HT1080 (cell line): Measurements from ENCODE around the gene LRP1. TPM values are rescaled to one million over a fixed set of nuclear protein-coding genes. Genes with fewer than 3 reads are reported as not detected.

Experiments
- DNase-seq: peaks from one replicate; pipeline ENCODE4 v3.0.0-alpha.2; 2015; ENCODE audit warnings: low read depth
- total RNA-seq: library from RNA; depleted of rRNA; stranded (reverse); fragments of >200 nt; shearing (Covaris generic); gene quantifications from 2 replicates; pipeline ENCODE4 v1.2.3, GENCODE V29; 2014

The LRP1 gene
- total RNA-seq, 1 experiment from 2014 or later, result 14.8 TPM

DNA sequence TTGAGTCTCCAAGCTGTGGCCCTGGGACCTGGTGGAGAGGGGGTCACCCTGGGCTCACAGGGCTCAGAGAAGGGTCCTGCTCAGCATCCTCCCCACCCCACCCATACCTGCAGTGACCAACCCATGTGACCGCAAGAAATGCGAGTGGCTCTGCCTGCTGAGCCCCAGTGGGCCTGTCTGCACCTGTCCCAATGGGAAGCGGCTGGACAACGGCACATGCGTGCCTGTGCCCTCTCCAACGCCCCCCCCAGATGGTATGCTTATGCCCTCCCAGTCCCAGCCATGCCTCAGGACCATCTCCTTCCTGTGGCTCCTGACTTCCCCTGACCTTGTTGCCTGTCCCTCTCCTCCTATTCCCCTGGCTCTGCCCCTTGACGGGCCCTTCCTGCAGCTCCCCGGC is 81.6 kb downstream of the LRP1 start:
- DNase-seq, result no peak

DNA sequence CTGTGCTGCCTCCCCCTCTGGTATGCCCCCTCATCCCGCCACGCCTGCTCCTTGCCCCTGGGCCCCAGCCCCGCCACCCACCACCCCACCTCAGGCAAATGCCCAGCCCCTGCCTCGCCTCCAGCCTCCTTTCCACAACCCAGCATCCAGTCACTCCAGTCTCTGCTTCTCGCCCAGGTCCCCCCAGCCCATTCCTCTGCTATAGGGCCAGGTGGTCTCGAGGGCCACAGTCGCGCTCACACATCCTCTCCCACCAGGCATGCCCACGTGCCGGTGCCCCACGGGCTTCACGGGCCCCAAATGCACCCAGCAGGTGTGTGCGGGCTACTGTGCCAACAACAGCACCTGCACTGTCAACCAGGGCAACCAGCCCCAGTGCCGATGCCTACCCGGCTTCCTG is 82.2 kb downstream of the LRP1 start:
- no peak for DNase-seq

DNA sequence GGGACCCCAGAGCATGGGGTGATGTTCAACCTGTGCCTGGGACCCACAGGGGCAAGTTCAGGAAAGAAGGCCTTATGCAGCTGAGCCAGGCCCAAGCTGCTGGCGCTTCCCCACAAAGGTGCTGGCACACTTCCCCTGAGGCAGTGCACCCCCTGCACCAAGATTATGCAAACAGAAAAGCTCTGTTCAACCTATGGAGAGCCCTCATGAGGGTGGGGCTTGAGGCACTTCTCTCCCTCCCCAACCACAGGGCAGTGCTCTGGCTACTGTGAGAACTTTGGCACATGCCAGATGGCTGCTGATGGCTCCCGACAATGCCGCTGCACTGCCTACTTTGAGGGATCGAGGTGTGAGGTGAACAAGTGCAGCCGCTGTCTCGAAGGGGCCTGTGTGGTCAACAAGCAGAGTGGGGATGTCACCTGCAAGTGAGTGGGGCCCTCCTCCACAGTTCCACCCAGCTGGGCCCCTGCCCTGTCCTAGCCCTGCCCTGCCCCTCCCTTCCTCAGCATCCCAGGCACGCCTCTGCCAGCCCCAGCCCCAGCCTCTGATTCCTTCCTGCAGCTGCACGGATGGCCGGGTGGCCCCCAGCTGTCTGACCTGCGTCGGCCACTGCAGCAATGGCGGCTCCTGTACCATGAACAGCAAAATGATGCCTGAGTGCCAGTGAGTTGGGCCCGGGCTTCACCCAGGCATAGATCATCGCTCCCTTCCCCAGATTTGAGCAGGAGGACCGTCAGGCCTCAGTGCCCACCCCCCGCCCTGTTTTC is 82.8 kb downstream of the LRP1 start:
- DNase-seq, result no peak

DNA sequence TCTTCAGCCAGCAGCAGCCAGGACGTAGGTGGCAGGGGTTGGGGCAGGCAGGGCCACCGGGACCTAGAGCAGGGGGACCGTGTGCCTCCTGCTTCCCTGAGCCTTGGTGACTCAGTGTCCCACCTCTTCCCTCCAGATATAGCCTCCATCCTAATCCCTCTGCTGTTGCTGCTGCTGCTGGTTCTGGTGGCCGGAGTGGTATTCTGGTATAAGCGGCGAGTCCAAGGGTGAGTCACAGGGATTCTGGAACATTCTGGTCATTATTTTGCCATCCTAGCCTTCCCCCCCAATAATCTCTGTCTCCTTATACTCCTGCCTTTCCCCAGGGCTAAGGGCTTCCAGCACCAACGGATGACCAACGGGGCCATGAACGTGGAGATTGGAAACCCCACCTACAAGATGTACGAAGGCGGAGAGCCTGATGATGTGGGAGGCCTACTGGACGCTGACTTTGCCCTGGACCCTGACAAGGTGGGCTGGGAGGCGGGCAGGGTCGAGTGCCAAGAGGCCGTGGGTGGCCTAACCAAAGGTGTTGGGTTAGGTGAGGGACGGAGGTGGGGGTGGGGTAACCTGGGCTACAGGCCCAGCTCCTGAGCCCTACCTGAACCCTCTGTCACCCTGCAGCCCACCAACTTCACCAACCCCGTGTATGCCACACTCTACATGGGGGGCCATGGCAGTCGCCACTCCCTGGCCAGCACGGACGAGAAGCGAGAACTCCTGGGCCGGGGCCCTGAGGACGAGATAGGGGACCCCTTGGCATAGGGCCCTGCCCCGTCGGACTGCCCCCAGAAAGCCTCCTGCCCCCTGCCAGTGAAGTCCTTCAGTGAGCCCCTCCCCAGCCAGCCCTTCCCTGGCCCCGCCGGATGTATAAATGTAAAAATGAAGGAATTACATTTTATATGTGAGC is 83.8 kb downstream of the LRP1 start:
- DNase-seq, result no peak

DNA sequence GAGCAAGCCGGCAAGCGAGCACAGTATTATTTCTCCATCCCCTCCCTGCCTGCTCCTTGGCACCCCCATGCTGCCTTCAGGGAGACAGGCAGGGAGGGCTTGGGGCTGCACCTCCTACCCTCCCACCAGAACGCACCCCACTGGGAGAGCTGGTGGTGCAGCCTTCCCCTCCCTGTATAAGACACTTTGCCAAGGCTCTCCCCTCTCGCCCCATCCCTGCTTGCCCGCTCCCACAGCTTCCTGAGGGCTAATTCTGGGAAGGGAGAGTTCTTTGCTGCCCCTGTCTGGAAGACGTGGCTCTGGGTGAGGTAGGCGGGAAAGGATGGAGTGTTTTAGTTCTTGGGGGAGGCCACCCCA is 84.4 kb downstream of the LRP1 start:
- DNase-seq, result no peak

DNA sequence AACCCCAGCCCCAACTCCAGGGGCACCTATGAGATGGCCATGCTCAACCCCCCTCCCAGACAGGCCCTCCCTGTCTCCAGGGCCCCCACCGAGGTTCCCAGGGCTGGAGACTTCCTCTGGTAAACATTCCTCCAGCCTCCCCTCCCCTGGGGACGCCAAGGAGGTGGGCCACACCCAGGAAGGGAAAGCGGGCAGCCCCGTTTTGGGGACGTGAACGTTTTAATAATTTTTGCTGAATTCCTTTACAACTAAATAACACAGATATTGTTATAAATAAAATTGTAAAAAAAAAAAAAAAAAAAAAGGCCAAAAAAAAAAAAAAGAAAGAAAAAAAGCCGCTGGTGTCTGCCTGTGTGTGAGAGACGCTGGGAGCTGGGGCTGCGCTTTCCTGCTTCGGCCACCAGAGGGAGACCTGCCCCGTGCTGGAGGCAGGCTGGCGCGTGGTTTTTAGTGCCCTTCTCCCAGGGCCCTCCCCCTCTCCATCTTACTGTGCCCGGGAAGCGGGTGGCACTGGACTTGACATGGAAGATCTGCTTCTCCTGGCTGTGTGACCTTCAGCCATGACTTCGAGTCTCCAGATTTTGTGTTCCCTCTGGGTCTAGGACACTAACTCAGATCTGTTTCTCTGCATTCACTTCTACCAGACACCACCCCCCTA is 84.9 kb downstream of the LRP1 start:
- DNase-seq, result peak; percentile 90

DNA sequence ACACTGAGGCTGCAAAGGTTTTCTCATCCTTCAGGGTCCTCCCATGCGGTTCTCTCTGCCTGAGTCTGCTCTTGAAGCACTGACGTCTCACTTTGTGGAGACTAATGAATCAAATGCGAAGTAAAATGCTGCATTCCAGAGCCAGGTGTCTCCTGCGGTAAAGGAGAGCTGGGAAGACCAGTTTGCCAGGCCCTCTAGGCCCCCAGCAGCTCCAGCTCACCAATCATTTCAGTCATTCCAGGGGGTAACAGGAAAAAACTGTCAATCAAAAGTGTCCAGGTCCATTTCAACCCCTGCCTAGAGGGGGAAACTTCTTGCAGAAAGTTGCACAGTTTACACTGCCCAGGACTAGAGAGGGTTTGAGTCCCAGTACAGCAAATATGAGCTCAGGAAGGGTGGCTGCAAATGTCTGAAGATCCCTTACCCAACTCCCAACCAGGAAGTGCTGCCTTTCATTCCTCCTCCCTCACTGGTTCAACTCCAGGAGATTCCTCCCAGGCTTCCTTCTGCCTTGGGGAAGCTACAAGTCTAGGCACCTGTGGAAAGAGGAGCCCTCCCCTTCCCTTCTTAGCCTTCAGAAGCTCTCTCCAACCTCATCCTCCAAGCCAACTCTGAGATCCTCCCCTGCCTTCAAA is 85.6 kb downstream of the LRP1 start:
- DNase-seq, result no peak

DNA sequence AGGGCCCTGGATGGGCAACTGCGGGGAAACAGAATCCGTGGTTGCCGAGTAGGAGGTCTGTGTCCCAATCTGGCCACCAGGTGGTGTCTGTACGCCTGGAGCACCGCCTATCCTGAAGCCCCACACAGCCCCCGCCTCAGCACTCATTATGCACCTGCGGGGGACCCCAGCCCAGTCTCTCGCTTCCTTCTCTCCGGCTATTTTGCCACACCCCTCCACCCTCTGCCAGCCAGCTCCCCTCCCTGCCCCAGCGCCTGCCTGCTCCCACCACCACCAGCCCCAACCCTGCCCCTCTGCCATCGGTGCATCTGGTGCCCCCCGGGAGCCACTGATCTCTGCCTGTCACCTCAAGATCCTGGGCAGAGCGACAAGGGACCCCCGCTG is 86.1 kb downstream of the LRP1 start:
- DNase-seq, result peak; percentile 56

DNA sequence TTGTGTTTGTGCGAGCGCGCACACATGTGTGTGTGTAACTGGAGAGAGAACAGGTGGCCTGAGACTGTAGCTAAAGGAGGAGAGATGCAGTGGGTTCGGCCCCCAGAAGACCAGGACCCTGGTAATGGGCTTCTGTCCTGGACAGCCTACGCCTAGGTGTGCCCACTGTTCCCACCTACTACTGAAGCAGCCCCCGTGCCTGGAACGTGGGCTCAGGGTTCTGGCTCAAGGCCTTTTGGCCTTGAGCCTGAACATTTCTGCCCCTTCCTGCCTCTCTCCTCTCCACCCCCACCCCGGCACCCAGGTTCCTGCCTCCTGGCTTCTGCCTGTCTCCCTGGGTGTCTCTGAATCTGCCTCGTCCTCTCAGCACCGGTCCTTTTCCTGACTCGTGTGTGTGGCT is 86.8 kb downstream of the LRP1 start:
- no peak for DNase-seq

DNA sequence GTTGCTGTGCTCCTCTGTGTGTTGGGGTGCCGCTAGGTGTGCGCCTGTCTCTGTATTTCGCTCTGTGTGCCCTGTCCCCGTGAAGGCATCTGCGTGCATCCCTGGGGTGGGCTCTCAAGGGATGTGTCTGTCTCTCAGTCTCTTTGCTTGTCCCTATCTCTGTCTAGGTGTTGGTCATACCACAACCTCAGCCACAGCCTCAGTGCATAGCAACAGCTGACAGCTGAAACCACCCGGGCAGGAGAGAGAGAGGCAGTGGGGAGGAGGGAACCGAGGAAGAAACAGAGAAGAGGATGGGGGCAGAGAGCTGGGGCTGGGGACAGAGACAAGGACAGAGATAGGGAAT is 87.4 kb downstream of the LRP1 start:
- no peak for DNase-seq

DNA sequence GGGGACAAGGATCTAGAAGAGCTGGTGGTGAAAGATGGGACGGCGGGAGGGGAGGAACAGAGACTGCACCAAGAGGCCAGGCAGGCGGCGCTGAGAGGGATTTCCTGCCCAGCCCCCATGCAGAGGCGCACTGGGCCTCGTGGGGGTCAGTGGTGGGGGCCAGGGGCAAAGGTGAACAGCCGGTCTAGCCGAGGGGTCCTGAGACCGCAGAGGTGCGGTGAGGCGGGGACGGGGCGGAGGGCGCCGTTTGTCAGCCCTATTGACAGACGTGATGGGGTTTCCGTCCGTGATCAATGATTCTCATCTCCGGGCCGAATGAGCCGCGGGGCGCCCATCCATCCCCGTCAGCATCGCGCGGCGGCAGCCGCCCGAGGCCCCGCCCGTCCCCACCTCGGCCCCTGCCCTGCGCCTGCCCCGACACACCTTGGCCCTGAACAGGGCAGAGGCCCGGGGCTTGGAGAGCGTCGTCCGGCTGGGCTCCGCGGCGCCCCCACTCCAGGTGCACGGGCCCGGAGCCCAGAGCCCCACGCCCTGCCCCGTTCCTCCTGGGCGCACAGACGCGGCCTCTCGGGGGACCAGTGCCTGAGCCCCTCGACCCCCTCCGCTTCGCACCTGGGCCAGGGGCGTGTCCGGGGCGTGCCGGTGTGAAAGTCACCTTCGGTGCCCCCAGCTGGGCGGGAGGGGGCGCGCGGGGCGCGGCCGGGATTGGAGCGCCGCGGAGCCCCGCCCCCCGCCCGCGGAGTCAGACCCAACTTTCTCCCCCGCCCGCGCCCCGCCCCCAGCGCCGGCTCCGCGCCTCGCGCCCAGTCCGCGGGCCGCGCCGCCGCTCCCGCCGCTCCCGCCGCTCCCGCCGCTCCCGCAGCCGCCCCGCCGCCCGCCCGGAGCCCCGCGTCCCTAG is 88.0 kb downstream of the LRP1 start, which contains the start of gene NXPH4:
Gene NXPH4 (plus strand): TSS at position 781 of the 898 bp plus-strand sequence. CDS start 176 bp downstream, outside the sequence.
- no peak for DNase-seq

DNA sequence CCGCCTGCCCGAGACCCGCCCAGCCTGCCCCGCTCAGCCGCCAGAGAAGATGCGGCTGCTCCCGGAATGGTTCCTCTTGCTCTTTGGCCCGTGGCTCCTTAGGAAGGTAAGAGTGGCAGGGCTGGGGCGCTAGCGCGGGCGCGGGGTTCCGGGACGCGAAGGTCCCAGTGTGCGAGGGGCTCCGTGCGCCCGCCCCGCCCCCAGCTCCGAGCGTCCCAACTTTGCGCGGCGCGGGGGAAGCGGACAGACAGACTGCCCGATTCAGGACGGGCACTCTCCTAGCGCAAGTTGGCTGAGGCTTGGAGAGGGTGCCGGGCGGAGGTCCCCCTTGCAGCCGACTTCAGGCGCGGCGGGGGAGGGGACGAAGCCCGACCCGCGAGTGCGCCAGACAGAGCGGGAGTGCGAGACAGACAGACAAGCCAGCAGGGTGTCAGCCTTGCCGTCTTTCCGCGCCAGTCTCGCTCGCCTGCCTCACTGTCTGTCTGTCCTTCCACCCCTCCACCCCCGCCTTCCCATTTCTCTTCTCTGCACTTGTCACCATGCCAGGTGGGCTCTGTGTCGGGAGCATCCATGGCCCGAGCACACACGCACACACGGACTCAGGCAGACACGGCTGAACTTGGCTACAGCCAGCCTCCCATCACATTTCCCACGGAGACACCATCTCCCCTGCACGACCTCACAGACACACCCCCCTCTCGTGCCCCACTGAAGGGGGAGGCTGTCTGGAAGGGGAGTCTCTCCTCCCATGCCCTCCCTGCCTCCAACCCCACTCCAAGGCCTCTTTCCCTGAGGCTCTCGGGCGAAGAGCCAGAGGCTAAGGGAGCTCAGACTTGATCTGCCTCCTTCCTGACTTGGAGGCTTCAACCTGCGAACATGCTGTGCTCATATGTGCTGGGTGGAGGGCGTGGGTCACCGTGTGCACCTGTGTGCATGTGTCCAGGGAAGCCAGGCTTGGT is 88.9 kb downstream of the LRP1 start:
- no peak for DNase-seq

DNA sequence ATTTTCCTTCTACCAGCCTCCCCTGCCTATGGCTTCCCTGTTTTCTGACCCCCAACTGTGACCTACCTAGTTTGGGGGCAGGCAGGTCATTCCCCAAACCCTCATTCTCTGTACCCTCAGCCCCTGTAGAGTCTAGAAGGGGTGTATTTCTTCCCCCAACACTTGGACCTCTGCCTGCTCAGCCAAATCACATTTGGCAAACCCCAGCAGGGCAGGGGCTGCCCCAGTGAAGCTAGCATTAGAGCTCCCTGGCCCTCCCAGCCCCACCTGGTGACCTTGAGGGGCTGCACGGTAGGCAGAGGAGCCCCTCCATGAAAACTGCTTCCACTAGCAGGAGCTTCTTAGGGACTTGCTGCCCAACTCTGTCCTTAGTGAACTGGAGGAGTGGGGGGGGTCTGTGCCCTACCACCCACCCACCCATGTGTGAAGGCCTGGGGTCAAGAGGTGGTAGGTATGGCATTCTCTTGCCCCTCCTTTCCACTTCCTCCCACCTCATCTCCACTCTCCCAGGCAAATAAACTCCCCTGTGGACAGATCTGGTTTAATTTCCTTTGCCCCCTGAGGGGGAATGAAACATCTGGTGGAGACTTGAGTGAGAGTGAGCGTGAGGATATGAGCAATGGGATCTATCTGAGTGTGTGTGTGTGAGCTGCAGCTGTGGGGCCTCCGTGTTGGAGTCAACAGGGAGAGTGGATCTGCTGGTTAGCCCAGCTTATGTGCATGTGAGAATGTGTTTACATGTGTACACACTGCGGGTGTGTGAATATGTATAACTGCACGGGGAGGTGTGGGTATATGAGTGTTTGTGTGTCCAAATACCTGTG is 90.0 kb downstream of the LRP1 start:
- no peak for DNase-seq

DNA sequence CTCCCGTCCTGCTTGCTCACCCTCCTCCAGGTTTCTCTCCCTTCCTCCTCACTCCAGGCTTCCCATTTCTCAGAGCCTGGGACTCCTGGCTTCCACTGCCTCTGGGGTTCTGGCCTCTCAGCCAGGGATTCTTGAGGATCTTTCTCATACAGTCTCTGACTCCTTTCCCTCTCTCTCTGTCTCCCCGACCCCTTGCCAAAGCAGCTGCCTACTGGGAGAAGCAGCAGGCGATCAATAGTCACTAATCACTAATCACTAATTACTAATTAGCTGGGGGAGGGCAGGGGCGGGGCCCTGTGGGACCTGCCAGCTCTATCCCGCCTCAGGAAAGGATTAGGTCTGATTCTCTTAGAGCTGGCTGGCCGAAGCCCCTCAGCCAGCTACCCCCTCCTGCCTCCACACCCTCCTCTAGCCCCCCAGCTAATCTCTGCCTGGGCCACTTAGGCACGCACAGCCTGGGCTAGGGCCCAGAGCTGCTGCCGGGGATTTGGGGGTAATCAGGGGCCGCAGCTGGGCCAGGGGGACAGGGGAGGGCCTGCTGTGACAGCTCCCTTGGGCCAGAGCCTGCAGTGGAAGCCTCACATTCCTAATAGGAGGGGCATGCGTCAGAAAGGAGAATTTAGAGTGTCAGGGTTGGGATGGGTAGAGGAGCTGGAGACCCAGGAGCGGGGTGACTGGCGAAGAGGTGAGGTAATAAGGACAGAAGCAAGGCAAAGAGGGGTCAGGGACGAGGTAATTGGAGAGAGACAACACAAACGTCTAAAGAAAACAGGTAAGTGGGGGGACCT is 91.1 kb downstream of the LRP1 start:
- no peak for DNase-seq

DNA sequence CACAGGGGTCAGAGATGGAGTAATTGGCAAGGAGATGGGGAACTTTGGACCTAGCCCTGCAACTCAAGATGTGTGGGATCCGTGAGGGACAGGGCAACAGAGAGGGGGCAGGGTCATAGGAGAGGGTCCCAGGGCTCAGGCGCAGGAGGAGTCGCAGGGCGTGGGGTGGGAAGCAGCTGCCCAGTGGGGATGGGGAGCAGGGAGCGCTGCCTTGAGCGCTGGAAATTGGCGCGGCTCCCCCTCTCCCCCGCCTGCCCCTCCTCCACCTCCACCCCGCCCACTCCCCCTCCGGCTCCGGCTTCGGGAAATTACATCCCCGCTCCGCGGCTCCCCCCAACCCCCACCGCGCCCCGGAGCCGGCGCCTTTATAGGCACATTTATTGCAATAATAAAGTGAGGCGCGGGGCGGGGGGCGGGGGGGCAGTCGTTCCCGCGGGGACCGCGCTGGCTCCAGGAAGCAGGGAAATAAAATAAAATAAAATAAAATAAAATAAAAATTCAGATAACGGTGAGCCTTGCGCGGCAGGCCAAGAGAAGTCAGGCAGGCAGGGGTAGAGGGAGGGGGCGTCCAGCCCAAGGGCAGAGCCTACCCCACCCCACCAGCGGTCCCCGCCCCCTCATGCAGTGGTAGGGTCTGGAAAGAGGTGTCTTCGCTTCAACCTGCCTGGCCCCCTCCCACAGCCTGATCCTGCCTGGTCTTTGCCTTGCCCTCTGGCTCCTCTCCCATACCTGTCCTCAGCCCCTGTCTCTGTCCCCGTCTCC is 91.9 kb downstream of the LRP1 start:
- no peak for DNase-seq

DNA sequence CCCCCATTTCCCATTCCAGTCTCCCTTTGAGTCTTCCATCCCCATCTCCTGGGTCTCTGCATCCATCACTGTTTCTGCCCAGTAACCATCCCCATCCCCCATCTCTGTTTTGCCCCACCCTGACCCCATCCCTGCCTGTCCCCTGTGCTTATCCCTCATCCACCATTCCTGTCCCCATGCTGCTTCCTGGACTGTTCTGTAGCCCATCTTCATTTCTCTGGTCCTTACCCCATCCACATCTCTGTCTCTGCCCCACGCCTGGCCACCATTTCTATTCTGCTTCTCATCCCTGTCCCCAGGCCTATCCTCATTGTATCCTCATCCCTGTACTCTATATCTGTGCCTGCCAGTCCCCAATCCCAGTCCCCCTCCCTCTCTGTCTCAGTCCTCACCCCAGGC is 92.5 kb downstream of the LRP1 start:
- no peak for DNase-seq
